SK-N-SH (cell line): ENCODE data around the gene UQCR11. TPM values are rescaled to one million over a fixed set of nuclear protein-coding genes. Genes with fewer than 3 reads are reported as not detected.
A peak's percentile ranks its signal among the peaks of the same experiment; 100 is the strongest.

Source experiments
- CTCF ChIA-PET: fragments of 300-600, 350-600 bp; formaldehyde crosslinking; extraction: SDS; loops from one replicate; lab custom pipeline; 2021; lab: Yijun Ruan, JAX
- POLR2A ChIA-PET: fragments of 350-600 bp; sonication (Branson Sonifier 250); formaldehyde crosslinking; extraction: SDS; loops from one replicate; lab custom pipeline; 2020; ENCODE audit warnings: antibody characterized with exemption, inconsistent platforms; lab: Yijun Ruan, JAX
- DNase-seq: peaks from one replicate; pipeline ENCODE4 v3.0.0; 2012
- H2AFZ ChIP-seq: fragments of 200-600 bp; sonication (generic); 2 replicates; pipeline ENCODE4 v1.8.1; 2016; ENCODE audit warnings: antibody characterized with exemption, mild to moderate bottlenecking, low read depth
- H3F3A ChIP-seq: fragments of 200-600 bp; sonication (generic); replicated peaks from 2 replicates; pipeline ENCODE3; 2016; ENCODE audit warnings: antibody characterized with exemption, mild to moderate bottlenecking; ENCODE audit not compliant: insufficient read depth
- H3K27ac ChIP-seq, 2 experiments: fragments of 200-500 bp in 1 of 2; fragments of 200-600 bp in 1 of 2; sonication (Bioruptor generic) in 1 of 2; sonication (generic), shearing (Covaris generic) in 1 of 2; 2 replicates each; pipeline versions ENCODE4 v1.5.1 to v1.6.1; 2014 to 2016; ENCODE audit warnings: low read depth in 2 of 2, inconsistent platforms in 1 of 2, low read length in 1 of 2, mild to moderate bottlenecking in 1 of 2, mixed read lengths in 1 of 2
- H3K27me3 ChIP-seq: fragments of 200-600 bp; sonication (generic), shearing (Covaris generic); 2 replicates; pipeline ENCODE4 v1.6.1; 2016; ENCODE audit warnings: mixed run types; ENCODE audit not compliant: insufficient read depth
- H3K36me3 ChIP-seq, 2 experiments: fragments of 200-500 bp in 1 of 2; fragments of 200-600 bp in 1 of 2; sonication (Bioruptor generic) in 1 of 2; sonication (generic) in 1 of 2; replicated peaks in 1 of 2; 2 replicates each; pipeline versions ENCODE3 to v1.5.1; 2014 to 2016; ENCODE audit warnings: low read length in 1 of 2, mild to moderate bottlenecking in 1 of 2; ENCODE audit not compliant: insufficient read depth in 2 of 2, control insufficient read depth in 1 of 2
- H3K4me1 ChIP-seq, 2 experiments: fragments of 200-500 bp in 1 of 2; fragments of 200-600 bp in 1 of 2; sonication (Bioruptor generic) in 1 of 2; sonication (generic), shearing (Covaris generic) in 1 of 2; 2 replicates each; pipeline versions ENCODE4 v1.5.1 to v1.6.1; 2014 to 2016; ENCODE audit warnings: low read depth in 1 of 2, low read length in 1 of 2, mixed run types in 1 of 2; ENCODE audit not compliant: insufficient read depth in 2 of 2, control insufficient read depth in 1 of 2
- H3K4me2 ChIP-seq: fragments of 200-600 bp; sonication (generic), shearing (Covaris generic); 2 replicates; pipeline ENCODE4 v1.6.1; 2017; ENCODE audit warnings: mixed run types
- H3K4me3 ChIP-seq, 2 experiments: fragments of 200-500 bp in 1 of 2; fragments of 200-600 bp in 1 of 2; sonication (Bioruptor generic) in 1 of 2; sonication (generic), shearing (Covaris generic) in 1 of 2; 2 replicates each; pipeline versions ENCODE4 v1.5.1 to v1.8.1; 2014 to 2016; ENCODE audit warnings: low read depth in 2 of 2, inconsistent platforms in 1 of 2, low read length in 1 of 2, mild to moderate bottlenecking in 1 of 2, mixed read lengths in 1 of 2, moderate library complexity in 1 of 2
- H3K79me2 ChIP-seq: fragments of 200-600 bp; sonication (generic); 2 replicates; pipeline ENCODE4 v1.8.1; 2017; ENCODE audit warnings: mild to moderate bottlenecking; ENCODE audit not compliant: insufficient read depth
- H3K9ac ChIP-seq: fragments of 200-600 bp; sonication (generic); 2 replicates; pipeline ENCODE4 v1.6.1; 2017; ENCODE audit warnings: mixed run types
- H3K9me2 ChIP-seq: fragments of 200-600 bp; sonication (generic); 2 replicates; pipeline ENCODE4 v1.6.1; 2017; ENCODE audit warnings: mixed run types
- H3K9me3 ChIP-seq: fragments of 200-600 bp; sonication (generic); 2 replicates; pipeline ENCODE4 v1.6.1; 2017; ENCODE audit warnings: mixed run types, mild to moderate bottlenecking, moderate library complexity
- H4K20me1 ChIP-seq: fragments of 200-600 bp; sonication (generic); 2 replicates; pipeline ENCODE4 v1.6.1; 2017; ENCODE audit warnings: mild to moderate bottlenecking, mixed run types; ENCODE audit not compliant: insufficient read depth
- CHD2 ChIP-seq: fragments of 150-350 bp; IDR thresholded peaks from 2 replicates; pipeline ENCODE4 v1.6.1; 2018; ENCODE audit warnings: low read length; ENCODE audit not compliant: partially characterized antibody
- ELF1 ChIP-seq: IDR thresholded peaks from 2 replicates; pipeline ENCODE4 v1.4.0; 2012
- EP300 ChIP-seq, 2 experiments: IDR thresholded peaks; 2 replicates each; pipeline versions ENCODE4 v1.4.0 to v1.6.1; 2012; ENCODE audit warnings: borderline replicate concordance in 1 of 2, low read depth in 1 of 2, low read length in 1 of 2
- GABPA ChIP-seq: IDR thresholded peaks from 2 replicates; pipeline ENCODE4 v1.4.0; 2012; ENCODE audit warnings: low read depth, mild to moderate bottlenecking
- GATA2 ChIP-seq: sonication (generic); formaldehyde crosslinking; IDR thresholded peaks from 2 replicates; pipeline ENCODE4 v1.5.0; 2020; ENCODE audit warnings: mild to moderate bottlenecking, missing genetic modification reagents
- MEF2A ChIP-seq: IDR thresholded peaks from 2 replicates; pipeline ENCODE4 v1.4.0; 2012; ENCODE audit warnings: low read depth, borderline replicate concordance
- NFIC ChIP-seq: IDR thresholded peaks from 2 replicates; pipeline ENCODE4 v1.4.0; 2012; ENCODE audit warnings: borderline replicate concordance
- POLR2AphosphoS5 ChIP-seq: IDR thresholded peaks from 2 replicates; pipeline ENCODE4 v1.6.1; 2012; ENCODE audit warnings: low read depth, low read length
- RCOR1 ChIP-seq: fragments of 150-350 bp; IDR thresholded peaks from 2 replicates; pipeline ENCODE4 v1.6.1; 2017; ENCODE audit warnings: antibody characterized with exemption, low read length
- RXRA ChIP-seq: IDR thresholded peaks from 2 replicates; pipeline ENCODE4 v1.4.0; 2012; ENCODE audit warnings: low read depth, mild to moderate bottlenecking, borderline replicate concordance
- TAF1 ChIP-seq: IDR thresholded peaks from 2 replicates; pipeline ENCODE4 v1.6.1; 2012; ENCODE audit warnings: low read depth, mild to moderate bottlenecking, low read length, moderate library complexity, borderline replicate concordance
- TCF12 ChIP-seq: IDR thresholded peaks from 2 replicates; pipeline ENCODE4 v1.4.0; 2012
- TEAD4 ChIP-seq: IDR thresholded peaks from 2 replicates; pipeline ENCODE4 v1.4.0; 2012; ENCODE audit warnings: mild to moderate bottlenecking, borderline replicate concordance; ENCODE audit not compliant: insufficient read depth
- WGBS: methylation state at CpG from one replicate; pipeline ENCODE4 v1.1.6; 2017; ENCODE audit warnings: low lambda C conversion rate; 5-methylcytosine and 5-hydroxymethylcytosine counted together
- polyA plus RNA-seq, 3 experiments: library from polyadenylated mRNA; depleted of rRNA; stranded (reverse); fragments of >200 nt; gene quantifications; 2 replicates each; pipeline ENCODE4 v1.2.3, GENCODE V29; 2012
- TF ChIP-seq, protein P1 (sequence below): fragments of 150-350 bp; IDR thresholded peaks from 2 replicates; pipeline ENCODE4 v1.6.1; 2016; ENCODE audit warnings: mild to moderate bottlenecking, low read depth, low read length
- TF ChIP-seq, protein P2 (sequence below): IDR thresholded peaks from 2 replicates; pipeline ENCODE4 v1.4.0; 2012; ENCODE audit warnings: low read depth, borderline replicate concordance
- TF ChIP-seq, protein P3 (sequence below): IDR thresholded peaks from 2 replicates; pipeline ENCODE4 v1.4.0; 2012; ENCODE audit warnings: low read depth
- TF ChIP-seq, protein P4 (sequence below): IDR thresholded peaks from 2 replicates; pipeline ENCODE4; 2012
- TF ChIP-seq, protein P5 (sequence below): fragments of 200-600 bp; sonication (generic); IDR thresholded peaks from 2 replicates; pipeline ENCODE4 v1.6.1; 2017; ENCODE audit warnings: antibody characterized with exemption, mild to moderate bottlenecking, moderate library complexity
- TF ChIP-seq, protein P6 (sequence below): IDR thresholded peaks from 2 replicates; pipeline ENCODE4 v1.4.0; 2012; ENCODE audit warnings: low read depth, borderline replicate concordance
- TF ChIP-seq, protein P7 (sequence below): IDR thresholded peaks from 2 replicates; pipeline ENCODE4 v1.6.1; 2012; ENCODE audit warnings: mild to moderate bottlenecking, low read depth, low read length, moderate library complexity

UQCR11 gene
- polyA plus RNA-seq, 1 of the 3 experiments (the other 2 are of a cell fraction) = 372 TPM

DNA sequence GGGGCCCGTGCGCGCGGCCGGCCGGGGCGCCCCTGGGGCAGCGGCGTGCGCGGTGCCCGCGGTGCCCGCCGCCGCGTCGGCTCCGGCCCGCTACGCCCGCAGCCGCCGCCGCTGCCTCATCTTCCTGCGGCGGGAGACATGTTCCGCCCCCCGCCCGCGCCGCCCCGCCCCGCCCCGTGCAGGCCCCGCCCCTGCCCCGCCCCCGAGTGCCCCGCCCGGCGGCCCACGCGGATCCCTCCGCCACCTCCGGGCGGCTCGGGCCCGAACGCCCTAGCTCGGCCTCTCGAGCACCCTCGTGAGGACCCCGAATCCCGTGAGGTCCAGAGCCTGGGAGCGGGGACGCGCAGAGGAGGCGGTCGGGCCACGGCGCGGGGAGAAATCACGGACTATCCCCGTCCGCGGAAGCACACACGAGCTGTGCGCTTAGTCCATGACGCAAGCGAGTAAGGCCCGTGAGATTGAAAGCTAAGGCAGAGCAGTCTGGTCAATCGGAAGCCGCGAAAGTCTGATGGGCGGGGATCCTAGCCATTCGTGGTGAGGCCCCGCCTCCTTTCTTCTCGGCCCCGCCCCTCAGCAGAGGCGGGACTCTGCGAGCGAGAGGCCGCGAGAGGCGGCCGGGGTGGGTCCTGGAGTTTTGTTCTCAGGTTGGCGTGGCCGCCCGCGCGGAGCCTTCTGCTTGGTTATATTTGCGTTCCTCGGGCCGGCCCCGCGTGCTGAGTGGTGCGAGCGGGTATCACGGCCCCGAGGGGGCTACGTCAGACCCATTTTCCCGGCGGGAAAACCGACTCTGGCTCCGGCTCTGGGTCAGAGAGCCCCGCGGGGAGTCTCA, 47.4 kb upstream of the UQCR11 start, which contains the start of gene TCF3:
Gene TCF3, minus strand, starts transcription at position 145 of the 829 bp plus-strand sequence. CDS start 2,367 bp downstream, outside the sequence.
- Histone ChIP-seq H3K4me3 (peak within 1 kb of the TSS; percentile 83 to 91), H3F3A (peaks cover 3% of the 10 kb centered on the region), H4K20me1 (peaks cover 32% of the 10 kb centered on the region), H3K27me3 (no peaks in the 10 kb centered on the region), H3K9me3 (no peaks in the 10 kb centered on the region), H3K27ac (peak within 1 kb of the TSS; percentile 94 to 99), H3K79me2 (peaks cover 43% of the 10 kb centered on the region), H3K9ac (peak within 1 kb of the TSS; percentile 100), H3K4me1 (peaks cover 0 to 9% of the 10 kb centered on the region in 2 experiments; a peak in 2 of 4 replicates), H2AFZ (peak within 1 kb of the TSS; percentile 98), H3K36me3 (peaks cover 6 to 17% of the 10 kb centered on the region in 2 experiments), H3K4me2 (peak within 1 kb of the TSS; percentile 97), H3K9me2 (no peaks in the 10 kb centered on the region)
- 0% methylated on average over 12 of the region's 107 CpGs for WGBS
- POLR2A ChIA-PET = no interaction called here
- TF ChIP-seq, protein P1, sequence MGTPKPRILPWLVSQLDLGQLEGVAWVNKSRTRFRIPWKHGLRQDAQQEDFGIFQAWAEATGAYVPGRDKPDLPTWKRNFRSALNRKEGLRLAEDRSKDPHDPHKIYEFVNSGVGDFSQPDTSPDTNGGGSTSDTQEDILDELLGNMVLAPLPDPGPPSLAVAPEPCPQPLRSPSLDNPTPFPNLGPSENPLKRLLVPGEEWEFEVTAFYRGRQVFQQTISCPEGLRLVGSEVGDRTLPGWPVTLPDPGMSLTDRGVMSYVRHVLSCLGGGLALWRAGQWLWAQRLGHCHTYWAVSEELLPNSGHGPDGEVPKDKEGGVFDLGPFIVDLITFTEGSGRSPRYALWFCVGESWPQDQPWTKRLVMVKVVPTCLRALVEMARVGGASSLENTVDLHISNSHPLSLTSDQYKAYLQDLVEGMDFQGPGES = peak; percentile 88
- TF ChIP-seq GABPA = no peak
- TF ChIP-seq TCF12 = no peak
- TF ChIP-seq MEF2A = no peak
- TF ChIP-seq NFIC = no peak
- peak; percentile 98 for TF ChIP-seq CHD2
- peak; percentile 66 for TF ChIP-seq TAF1
- peak; percentile 81 for TF ChIP-seq RCOR1
- TF ChIP-seq, protein P2, sequence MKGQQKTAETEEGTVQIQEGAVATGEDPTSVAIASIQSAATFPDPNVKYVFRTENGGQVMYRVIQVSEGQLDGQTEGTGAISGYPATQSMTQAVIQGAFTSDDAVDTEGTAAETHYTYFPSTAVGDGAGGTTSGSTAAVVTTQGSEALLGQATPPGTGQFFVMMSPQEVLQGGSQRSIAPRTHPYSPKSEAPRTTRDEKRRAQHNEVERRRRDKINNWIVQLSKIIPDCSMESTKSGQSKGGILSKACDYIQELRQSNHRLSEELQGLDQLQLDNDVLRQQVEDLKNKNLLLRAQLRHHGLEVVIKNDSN = no peak
- TF ChIP-seq, protein P3, sequence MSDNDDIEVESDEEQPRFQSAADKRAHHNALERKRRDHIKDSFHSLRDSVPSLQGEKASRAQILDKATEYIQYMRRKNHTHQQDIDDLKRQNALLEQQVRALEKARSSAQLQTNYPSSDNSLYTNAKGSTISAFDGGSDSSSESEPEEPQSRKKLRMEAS = peak; percentile 75; the same call in 1 of the 2 replicates
- TF ChIP-seq, protein P4, sequence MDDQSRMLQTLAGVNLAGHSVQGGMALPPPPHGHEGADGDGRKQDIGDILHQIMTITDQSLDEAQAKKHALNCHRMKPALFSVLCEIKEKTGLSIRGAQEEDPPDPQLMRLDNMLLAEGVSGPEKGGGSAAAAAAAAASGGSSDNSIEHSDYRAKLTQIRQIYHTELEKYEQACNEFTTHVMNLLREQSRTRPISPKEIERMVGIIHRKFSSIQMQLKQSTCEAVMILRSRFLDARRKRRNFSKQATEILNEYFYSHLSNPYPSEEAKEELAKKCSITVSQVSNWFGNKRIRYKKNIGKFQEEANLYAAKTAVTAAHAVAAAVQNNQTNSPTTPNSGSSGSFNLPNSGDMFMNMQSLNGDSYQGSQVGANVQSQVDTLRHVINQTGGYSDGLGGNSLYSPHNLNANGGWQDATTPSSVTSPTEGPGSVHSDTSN = peak; percentile 100
- TF ChIP-seq, protein P5, sequence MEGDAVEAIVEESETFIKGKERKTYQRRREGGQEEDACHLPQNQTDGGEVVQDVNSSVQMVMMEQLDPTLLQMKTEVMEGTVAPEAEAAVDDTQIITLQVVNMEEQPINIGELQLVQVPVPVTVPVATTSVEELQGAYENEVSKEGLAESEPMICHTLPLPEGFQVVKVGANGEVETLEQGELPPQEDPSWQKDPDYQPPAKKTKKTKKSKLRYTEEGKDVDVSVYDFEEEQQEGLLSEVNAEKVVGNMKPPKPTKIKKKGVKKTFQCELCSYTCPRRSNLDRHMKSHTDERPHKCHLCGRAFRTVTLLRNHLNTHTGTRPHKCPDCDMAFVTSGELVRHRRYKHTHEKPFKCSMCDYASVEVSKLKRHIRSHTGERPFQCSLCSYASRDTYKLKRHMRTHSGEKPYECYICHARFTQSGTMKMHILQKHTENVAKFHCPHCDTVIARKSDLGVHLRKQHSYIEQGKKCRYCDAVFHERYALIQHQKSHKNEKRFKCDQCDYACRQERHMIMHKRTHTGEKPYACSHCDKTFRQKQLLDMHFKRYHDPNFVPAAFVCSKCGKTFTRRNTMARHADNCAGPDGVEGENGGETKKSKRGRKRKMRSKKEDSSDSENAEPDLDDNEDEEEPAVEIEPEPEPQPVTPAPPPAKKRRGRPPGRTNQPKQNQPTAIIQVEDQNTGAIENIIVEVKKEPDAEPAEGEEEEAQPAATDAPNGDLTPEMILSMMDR = no peak
- no peak for TF ChIP-seq GATA2 (CRISPR knock-in tag)
- no peak for TF ChIP-seq RXRA
- TF ChIP-seq, protein P6, sequence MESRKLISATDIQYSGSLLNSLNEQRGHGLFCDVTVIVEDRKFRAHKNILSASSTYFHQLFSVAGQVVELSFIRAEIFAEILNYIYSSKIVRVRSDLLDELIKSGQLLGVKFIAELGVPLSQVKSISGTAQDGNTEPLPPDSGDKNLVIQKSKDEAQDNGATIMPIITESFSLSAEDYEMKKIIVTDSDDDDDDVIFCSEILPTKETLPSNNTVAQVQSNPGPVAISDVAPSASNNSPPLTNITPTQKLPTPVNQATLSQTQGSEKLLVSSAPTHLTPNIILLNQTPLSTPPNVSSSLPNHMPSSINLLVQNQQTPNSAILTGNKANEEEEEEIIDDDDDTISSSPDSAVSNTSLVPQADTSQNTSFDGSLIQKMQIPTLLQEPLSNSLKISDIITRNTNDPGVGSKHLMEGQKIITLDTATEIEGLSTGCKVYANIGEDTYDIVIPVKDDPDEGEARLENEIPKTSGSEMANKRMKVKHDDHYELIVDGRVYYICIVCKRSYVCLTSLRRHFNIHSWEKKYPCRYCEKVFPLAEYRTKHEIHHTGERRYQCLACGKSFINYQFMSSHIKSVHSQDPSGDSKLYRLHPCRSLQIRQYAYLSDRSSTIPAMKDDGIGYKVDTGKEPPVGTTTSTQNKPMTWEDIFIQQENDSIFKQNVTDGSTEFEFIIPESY = peak; percentile 95
- TF ChIP-seq, protein P7, sequence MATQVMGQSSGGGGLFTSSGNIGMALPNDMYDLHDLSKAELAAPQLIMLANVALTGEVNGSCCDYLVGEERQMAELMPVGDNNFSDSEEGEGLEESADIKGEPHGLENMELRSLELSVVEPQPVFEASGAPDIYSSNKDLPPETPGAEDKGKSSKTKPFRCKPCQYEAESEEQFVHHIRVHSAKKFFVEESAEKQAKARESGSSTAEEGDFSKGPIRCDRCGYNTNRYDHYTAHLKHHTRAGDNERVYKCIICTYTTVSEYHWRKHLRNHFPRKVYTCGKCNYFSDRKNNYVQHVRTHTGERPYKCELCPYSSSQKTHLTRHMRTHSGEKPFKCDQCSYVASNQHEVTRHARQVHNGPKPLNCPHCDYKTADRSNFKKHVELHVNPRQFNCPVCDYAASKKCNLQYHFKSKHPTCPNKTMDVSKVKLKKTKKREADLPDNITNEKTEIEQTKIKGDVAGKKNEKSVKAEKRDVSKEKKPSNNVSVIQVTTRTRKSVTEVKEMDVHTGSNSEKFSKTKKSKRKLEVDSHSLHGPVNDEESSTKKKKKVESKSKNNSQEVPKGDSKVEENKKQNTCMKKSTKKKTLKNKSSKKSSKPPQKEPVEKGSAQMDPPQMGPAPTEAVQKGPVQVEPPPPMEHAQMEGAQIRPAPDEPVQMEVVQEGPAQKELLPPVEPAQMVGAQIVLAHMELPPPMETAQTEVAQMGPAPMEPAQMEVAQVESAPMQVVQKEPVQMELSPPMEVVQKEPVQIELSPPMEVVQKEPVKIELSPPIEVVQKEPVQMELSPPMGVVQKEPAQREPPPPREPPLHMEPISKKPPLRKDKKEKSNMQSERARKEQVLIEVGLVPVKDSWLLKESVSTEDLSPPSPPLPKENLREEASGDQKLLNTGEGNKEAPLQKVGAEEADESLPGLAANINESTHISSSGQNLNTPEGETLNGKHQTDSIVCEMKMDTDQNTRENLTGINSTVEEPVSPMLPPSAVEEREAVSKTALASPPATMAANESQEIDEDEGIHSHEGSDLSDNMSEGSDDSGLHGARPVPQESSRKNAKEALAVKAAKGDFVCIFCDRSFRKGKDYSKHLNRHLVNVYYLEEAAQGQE = peak; percentile 16; the same call in 1 of the 2 replicates
- 0 out of 2 replicates have a peak, but pooled peaks have one; percentile 18 for TF ChIP-seq TEAD4
- TF ChIP-seq POLR2AphosphoS5 = peak; percentile 54; the same call in 1 of the 2 replicates
- TF ChIP-seq EP300 (IDR thresholded peaks at IDR 0.05; ENCODE audit: borderline replicate concordance in 1 of 2, low read depth in 1 of 2, low read length in 1 of 2) = no peak
- TF ChIP-seq ELF1 = 0 out of 2 replicates have a peak, but pooled peaks have one; percentile 26
- peak; percentile 98 for DNase-seq
- CTCF ChIA-PET = interaction anchor here (1.0 to 2.4 kb wide), 5 partner anchors 11 to 115 kb away, joined by 3 to 13 read pairs (median 4); partner anchors contain the start of gene UQCR11
